GM19328 (cell line): ENCODE data around the gene TUBE1.
"Not testable (repeated sequence)": the region's sequence is repeated elsewhere in the genome, so short reads cannot be mapped to it uniquely, and the experiment has no call there.

Source experiments
- ATAC-seq: cut with Tn5 transposase; IDR thresholded peaks from one replicate; pipeline ENCODE4 v1.9.1; 2021; ENCODE audit warnings: mild to moderate bottlenecking, moderate library complexity; ENCODE audit not compliant: unreplicated experiment

Gene TUBE1, protein sequence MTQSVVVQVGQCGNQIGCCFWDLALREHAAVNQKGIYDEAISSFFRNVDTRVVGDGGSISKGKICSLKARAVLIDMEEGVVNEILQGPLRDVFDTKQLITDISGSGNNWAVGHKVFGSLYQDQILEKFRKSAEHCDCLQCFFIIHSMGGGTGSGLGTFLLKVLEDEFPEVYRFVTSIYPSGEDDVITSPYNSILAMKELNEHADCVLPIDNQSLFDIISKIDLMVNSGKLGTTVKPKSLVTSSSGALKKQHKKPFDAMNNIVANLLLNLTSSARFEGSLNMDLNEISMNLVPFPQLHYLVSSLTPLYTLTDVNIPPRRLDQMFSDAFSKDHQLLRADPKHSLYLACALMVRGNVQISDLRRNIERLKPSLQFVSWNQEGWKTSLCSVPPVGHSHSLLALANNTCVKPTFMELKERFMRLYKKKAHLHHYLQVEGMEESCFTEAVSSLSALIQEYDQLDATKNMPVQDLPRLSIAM

DNA sequence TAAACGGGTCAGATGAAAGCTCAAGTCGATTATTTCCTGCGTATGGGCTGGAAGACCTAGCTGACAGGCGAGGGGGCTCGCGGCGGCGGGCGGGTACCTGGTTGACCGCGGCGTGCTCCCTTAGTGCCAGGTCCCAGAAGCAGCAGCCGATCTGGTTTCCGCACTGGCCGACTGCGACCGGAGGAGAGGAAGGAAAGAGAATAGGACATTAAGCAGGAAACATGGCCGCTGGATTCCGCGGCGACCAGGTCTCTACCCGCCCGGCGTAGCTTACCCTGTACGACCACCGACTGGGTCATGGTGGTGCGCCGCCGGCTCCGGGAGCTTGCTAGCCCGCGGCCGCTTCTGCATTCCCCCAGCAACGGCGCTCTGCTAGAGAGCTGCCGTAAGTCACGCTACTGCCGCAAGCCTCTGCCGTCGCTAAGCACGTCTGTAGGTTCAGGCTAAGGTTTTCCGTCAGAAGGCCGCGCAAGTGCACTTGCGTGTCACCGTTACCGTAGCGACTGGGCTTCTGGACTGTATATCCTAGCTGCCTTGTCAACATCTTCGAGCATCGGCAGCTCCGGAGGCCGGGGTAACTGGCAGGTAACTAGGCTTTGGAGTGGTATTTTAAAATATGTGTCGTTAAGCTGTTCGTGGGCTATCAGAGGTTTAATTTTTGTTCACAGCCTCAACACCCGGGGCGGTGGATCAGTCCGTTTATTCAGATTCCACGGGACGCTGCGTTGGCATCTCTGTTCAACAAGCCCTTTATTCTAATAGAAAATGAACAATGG, at the start of gene TUBE1, which contains the start of gene FAM229B:
Gene TUBE1, minus strand, starts transcription at position 347 of the 776 bp plus-strand sequence. Its CDS starts 48 bp downstream, at position 299.
Gene FAM229B, plus strand, starts transcription at position 456 of the 776 bp plus-strand sequence. CDS start 11,693 bp downstream, outside the sequence.
- peak; percentile 98 for ATAC-seq

DNA sequence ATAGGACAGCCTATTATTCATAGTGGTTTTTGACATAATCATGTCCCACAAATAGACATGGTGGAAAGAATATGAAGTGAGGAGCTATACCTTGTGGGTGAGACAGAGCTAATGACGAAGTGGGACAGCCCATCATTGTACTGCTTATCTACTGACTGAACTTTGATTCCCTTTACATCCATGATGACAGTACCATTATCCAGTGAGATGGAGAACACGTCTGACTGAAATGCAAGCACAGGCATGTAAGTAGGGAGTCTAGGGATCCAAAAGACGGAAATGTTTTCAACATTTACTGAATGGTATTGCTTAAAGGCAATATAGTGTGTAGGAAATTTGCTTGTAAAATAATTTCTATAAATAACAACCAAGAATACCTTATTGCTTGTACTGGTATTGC, 43.6 kb upstream of the TUBE1 start:
- ATAC-seq, result no peak

DNA sequence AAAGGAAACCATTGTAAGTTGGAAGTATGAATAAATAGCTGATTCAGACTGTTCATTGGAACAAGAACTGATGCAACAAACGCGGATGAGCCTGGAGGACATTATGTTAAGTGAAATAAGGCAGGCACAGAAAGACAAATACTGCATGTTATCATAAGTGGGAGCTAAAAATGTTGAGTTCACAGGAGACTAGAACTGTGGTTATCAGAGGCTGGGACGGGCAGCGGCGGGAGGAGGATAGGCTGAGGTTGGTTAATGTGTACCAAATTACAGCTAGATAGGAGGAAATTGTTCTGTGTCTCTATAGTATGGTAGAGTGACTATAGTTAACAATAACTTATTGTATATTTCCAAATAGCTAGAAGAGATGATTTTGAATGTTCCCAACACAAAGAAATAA, 40.9 kb upstream of the TUBE1 start:
- no peak for ATAC-seq

DNA sequence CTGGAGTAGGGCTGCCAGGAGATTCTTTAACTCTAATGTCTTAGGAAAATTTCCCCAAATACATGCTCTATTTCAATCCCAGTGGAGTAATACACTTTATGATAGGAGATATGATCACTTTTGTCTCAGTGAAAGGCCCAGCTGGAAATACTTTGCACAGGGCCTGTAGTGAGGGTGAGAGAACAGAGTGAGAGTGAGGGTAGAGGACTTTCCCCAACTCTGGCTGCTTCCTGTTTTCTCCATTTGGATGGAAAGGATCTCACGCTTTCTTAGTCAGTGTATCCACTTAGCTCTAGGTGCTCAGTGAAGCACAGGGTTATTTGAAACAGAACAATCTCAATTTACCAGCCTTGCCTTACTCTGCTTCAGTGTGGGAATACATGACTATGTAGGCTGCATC, 36.7 kb upstream of the TUBE1 start:
- ATAC-seq, result no peak

DNA sequence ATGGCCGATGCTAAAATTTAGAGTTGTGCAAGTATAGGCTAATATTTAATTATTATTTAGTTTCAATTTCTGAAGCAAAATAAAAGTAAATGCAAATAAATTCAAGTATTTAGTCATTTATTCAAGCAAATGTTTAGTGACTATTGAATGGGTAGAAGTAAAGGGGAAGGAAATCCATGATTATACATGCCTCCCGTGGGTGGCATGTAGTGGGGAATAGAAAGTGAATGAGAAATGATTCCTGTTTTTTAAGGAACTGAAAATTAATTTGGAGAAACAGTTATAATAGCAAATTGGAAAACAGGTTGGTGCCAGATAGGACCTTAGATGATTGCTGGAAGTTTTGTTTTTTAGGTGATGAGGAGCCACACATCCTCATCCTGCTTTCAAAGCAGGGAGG, 35.5 kb upstream of the TUBE1 start:
- no peak for ATAC-seq

DNA sequence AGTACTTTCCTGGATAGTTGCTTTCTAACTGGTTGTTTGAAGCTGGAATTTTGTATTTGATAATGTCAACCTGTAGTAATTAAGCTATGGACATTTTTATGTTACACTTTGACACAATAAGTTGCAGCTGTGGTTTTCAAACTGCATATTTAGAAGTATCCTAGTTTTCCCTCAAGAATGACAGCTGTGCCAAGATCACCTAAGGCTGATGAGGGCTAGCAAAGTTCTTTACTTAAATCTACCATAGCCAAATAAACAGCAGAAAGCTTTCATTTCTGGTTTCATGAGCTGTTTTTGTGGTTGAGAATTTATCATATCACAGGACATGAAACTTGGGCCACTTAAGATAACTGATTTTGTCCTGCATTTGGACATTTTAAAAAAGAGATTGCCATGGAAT, 30.8 kb upstream of the TUBE1 start:
- no peak for ATAC-seq

DNA sequence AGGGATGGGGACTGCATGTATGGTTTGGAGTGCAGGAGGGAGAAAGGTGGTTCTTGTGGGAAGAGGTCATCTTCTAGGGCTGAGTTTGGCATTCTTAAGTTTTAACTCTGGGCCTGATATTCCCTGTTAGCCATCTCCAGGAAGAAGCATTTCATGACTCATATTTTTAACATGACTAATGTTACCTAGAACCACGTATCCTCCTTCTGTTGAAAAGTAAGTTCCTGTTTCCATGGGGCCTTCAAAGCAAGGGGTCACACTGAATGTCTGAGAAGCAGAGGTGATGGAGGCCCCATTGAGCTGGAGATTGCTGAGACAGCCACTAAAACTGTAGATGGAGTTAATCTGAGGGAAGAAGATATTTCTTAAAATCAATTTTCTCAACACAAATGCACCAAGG, 30.3 kb upstream of the TUBE1 start:
- no peak for ATAC-seq

DNA sequence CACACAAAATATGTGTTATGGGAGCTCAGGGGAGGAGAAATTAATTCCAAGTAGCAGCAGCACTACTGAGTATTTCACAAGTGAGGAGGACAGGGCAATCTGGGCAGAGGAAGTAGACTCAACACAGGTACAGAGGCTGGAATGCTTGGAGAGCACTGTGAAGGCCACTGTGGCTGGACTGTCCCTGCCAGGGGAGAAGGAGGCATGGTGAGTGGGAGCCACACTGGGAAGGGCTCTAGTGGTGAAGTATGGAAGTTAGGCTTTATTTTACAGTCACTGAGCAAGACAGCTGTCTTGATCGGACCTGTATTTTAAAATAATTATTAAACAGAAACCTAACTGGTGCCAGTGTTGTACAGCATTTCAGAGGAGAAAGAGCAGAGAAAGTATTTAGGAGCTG, 28.9 kb upstream of the TUBE1 start:
- ATAC-seq, result no peak

DNA sequence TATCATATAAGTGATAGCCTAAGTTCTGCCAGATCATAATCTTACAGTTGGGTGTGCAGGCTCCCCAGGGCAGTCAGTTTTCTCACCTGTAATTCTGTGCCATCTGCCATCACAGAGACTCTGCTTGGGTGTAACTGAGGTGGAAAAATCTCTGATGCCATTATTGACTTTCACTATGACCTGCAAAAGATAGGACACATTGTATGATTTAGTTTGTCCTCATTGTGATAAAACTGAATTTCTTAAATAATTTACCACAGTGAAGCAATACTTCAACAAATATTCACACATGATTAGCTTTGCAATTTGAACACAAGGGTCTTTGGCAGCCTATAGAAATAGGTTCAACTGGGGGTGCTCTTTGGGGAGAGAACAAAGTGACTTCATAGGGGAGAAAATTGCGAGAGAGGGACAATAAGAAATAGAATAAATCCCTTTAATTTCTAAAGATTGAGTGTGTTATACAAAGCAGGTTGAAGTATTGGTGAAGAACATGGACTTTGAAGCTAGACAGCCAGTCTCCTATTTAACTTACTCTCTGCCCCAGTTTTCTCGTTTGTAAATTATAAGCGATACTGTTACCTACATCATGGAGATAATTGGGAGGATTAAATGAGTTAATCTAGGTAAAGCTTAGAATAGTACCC, 27.4 kb upstream of the TUBE1 start:
- ATAC-seq, result no peak

DNA sequence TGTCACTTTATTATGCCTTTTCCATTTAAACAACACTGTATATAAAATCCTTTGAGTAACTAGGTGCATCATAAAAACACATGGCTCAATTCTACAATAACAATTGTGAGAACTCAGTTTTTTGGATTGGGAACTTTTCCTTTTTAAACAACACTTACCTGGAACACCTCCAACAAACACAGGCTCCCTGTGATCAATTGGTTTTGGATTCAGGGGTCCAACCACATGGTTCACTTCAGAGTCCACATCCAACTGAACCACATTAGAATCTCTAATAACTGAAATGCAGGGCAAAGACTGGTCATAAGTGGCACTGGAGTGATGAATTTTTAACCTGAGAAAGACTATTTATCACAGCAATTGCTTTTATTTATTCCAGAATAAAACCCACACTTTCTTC, 26.6 kb upstream of the TUBE1 start:
- no peak for ATAC-seq

DNA sequence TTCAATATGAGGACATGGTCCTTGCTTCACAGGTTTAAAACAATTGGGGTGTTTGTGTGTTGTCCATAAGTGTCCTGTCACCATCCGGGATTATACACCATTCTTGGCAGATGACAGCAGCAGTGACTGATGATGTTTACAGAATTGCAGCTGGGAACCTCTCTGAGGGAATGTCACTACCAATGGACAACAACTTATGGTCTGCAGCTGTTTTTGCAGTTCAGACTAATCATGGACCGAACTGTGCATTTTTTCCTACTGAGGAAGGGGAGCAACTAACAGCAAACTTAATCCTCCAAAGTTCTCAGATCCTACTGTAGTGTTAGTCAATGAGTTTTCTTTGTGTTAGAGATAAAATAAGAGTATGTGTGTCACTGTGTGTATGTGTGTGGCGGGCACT, 26.1 kb upstream of the TUBE1 start:
- ATAC-seq, result no peak

DNA sequence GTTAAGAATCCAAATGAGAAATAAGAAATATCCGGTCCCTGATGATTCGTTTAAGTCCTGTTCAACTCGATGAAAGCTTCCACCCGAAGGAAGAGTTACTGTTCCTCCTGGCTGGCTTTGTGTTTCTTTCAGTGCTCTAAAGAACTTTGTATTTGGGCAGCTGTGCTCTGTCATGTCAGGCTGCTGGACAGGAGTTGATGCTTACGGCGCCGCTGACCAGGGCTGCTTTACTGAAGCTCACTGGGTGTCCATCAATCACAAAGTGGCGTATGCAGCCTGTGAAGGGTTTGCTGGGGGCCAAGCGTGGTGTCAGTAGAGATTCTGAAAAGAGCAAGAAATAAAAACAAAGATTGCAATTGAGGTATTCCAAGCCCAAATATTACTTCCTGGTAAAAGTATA, 22.0 kb upstream of the TUBE1 start:
- no peak for ATAC-seq

DNA sequence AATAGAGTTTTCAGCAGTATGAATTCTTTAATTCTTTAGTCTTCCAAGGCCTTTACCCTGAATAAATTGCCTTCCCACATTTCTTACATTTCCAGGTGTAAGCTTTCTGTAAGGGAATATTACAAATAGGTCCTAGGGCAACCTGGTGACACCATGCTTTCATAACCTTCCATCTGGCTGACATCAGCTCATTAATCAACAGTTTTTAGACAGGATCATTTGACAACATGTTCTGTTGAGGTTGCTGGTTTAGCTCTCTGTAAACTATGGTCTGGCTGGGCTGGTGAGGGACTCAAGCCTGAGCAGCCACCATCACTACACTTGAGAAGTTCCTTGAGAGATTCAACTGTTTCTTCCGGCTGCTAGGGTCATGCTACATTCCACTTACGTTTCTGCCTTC, 19.3 kb upstream of the TUBE1 start:
- no peak for ATAC-seq

DNA sequence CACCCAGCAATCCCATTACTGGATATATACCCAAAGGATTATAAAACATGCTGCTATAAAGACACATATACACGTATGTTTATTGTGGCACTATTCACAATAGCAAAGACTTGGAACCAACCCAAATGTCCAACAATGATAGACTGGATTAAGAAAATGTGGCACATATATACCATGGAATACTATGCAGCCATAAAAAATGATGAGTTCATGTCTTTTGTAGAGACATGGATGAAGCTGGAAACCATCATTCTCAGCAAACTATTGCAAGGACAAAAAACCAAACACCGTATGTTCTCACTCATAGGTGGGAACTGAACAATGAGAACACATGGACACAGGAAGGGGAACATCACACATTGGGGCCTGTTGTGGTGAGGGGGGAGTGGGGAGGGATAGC, 18.7 kb upstream of the TUBE1 start:
- ATAC-seq, result not testable (repeated sequence)

DNA sequence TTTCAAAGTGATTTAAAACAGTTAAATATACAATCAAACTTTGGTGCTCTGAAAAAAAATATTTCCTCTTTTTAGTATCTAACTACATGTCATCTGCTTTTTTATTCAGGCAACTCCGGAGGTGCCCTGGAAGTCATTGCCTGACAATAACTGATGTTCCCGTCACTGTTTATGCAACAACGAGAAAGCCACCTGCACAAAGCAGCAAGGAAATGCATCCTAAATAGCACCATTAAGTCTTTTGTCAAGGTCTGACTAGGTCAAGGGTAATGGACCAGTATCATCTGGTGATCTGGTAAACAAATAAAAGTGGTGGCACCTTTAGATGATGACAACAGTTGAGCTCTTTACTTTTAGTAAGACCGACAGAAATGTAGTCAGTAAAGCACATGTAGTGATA, 13.3 kb upstream of the TUBE1 start:
- ATAC-seq, result no peak

DNA sequence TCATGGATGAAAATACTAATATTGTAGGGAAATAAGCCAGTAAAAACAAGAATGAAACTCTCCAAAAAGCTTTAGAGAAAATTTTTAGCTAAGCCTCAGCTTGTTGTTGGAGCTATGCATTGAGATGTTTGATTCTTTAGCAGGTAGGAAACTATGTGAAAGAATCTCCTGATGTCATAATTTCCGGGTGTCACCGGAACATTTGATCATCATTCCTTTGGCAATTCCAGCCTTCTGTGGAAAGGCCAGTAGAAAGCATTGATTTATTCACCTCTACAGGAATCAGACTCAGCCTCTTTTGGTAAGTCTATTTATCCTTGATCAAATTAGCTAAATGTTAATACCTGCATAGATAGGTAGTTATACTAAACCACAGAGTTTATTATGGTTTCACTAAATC, 9.6 kb upstream of the TUBE1 start:
- ATAC-seq, result no peak

DNA sequence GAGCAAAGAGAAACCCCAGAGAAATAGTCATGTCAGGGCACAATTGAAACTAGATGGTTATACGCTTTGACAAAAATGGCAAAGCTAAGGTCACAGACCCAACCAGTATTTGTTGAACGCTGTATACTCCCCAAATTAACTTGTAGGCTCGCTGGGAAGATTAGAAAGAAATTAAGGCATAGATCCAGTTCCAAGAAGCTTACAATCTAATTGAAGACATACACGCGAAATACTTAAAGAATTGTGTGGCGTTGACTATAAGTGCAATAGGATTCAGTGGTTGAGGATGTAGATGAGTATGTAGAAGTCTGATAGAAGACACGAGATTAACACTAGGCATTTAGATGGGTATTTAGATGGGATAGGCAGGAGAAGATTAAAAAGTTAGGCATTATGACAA, 634 bp upstream of the TUBE1 start:
- ATAC-seq, result no peak

DNA sequence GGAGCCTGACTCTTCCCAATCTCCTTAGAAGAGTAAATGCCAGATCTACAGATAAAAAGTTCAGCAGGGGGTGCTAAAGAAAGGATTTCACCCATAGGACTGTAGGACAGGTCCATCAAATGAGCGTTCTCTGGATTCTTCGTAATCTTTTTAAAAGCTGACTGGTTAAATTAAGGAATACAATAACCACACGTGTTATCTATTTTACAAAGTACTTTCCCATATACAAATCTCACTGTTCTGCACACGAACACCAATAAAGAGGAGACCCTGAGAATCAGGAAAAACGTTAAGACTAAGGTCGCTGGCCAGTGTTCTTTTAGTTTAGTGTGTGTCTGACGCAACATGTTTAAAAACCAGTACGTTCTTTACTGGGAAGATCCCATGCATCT, 542 bp downstream of the TUBE1 start:
- ATAC-seq, result peak; percentile 4

DNA sequence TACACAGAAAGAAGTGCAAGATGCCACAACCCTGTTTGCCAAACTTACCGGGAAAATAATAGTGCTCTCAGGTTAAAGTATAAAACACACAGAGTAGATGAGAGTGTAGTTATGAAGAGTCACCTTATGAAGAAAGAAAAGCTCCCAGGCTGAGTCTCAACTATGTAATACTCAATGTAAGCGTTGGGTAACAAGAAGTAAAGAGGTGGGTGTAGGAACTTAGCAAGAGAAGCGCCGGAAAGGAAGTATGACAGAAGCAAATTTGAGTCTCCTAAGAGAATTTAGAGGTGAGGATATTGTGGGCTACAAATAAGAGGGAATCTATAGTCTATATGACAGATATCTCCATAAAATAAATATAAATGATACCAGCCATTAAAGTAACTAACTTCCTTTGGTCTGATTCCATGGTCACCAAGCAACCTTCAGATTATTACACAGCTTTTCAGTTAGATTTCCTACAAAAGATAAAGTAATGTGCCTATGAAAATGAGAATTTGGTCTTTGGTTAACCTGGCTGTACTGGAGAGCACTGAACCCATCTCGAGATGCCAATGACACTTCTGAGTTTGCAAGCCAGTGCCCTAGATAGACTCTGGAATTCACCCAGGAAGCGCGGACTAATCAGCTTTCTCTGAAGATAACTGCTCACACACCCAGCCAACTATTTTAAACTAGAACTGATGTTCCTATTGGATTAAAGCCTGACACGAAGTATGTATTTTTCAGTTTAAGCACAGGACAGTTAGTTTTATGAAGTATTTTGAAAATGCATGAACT, 1.8 kb downstream of the TUBE1 start:
- no peak for ATAC-seq

DNA sequence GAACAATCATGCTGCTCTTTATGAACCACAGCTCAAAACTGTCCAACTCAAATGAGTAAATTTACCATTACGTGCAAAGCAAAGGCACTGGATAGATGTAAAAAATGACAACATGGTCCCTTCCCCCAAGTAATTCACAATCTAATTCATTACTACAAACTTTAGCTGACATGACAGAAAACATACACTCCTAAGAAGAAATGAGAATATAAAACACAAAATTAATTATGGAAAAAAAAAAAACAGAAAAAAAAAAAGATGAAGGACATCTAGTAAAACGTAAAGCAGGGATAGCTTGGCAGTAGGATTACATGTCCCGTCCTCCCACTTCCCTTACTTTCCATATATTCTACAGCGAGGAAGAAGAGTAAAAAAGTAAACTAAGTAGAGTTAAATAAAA, 5.7 kb downstream of the TUBE1 start:
- ATAC-seq, result no peak

DNA sequence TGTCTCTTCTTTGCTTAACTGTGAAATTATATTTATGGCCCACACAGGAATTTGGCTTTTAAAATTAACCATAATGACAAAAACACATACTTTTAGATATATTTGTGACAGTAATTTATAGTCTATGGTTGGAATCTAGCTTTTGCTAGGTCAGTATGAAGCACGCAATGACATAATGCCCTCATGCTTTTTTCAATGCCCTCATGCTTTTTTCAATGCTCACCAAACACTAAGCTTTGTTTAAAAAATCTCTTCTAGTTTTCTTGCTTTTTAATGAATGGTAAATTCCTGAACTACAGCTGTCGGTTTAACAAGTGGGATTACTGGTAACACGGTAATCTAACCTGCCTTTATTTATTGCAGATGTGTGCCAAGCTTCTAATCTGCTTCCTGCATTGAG, 20.7 kb downstream of the TUBE1 start:
- ATAC-seq, result no peak
